Left renal cortex interstitium (tissue), 4 donors: ENCODE measurements around the gene KLK12. TPM values are rescaled to one million over a fixed set of nuclear protein-coding genes. Genes with fewer than 3 reads are reported as not detected.
A peak's percentile ranks its signal among the peaks of the same experiment; 100 is the strongest.

Source experiments
- DNase-seq, 4 donors: peaks; one replicate each; pipeline ENCODE4 v3.0.0-alpha.2; 2013; ENCODE audit warnings: low read depth in 4 of 4, low spot score in 2 of 4, missing footprints in 1 of 4
- polyA plus RNA-seq, 4 donors: library from polyadenylated mRNA; unstranded; fragments of 120-200 nt; gene quantifications; one replicate each; pipeline ENCODE4 v1.2.1, GENCODE V29; 2013; ENCODE audit not compliant: insufficient read length in 4 of 4

Gene KLK12
- polyA plus RNA-seq, 4 donors = not detected

GRCh38 chr19:51055866-51056265, 21.1 kb upstream of the KLK12 start:
- no peak for DNase-seq

- DNase-seq = no peak
These were observed 12.2 kb upstream of the KLK12 start for GRCh38 chr19:51047031-51047335.

GRCh38 chr19:51044327-51044726, 9.5 kb upstream of the KLK12 start:
- DNase-seq = no peak

- DNase-seq = no peak
These were observed 8.7 kb upstream of the KLK12 start for GRCh38 chr19:51043497-51043896.

- no peak for DNase-seq
These were observed 5.3 kb upstream of the KLK12 start for GRCh38 chr19:51040151-51040550.

- DNase-seq = no peak
These were observed 1.7 kb upstream of the KLK12 start for GRCh38 chr19:51036519-51036918.

- no peak for DNase-seq
These were observed 2.9 kb downstream of the KLK12 start for GRCh38 chr19:51031880-51032225.

- no peak for DNase-seq
These were observed 3.5 kb downstream of the KLK12 start for GRCh38 chr19:51031220-51031879.

GRCh38 chr19:51030631-51031030, 4.2 kb downstream of the KLK12 start:
- no peak for DNase-seq

GRCh38 chr19:51029718-51030117, 5.1 kb downstream of the KLK12 start:
- no peak for DNase-seq

GRCh38 chr19:51027873-51028272, 6.9 kb downstream of the KLK12 start:
- no peak for DNase-seq

- DNase-seq = no peak
These were observed 7.5 kb downstream of the KLK12 start for GRCh38 chr19:51027126-51027806.

- no peak for DNase-seq
These were observed 8.3 kb downstream of the KLK12 start, which contains the start of gene KLK11 for GRCh38 chr19:51026554-51026831. TSS of gene KLK11 (minus strand) at chr19:51026616. CDS start at chr19:51025631, 985 bp downstream.

- DNase-seq = no peak
These were observed 8.8 kb downstream of the KLK12 start for GRCh38 chr19:51025809-51026553.

- DNase-seq = no peak
These were observed 9.4 kb downstream of the KLK12 start for GRCh38 chr19:51025401-51025800.

GRCh38 chr19:51024924-51025323, 9.9 kb downstream of the KLK12 start:
- DNase-seq = no peak

GRCh38 chr19:51023946-51024345, 10.9 kb downstream of the KLK12 start:
- DNase-seq = no peak

GRCh38 chr19:51022526-51022925, 12.3 kb downstream of the KLK12 start:
- no peak for DNase-seq

GRCh38 chr19:51020988-51021651, 13.7 kb downstream of the KLK12 start:
- DNase-seq = peak in 1 of 4 donors; percentile 50

- no peak for DNase-seq
These were observed 15.3 kb downstream of the KLK12 start, which contains the start of gene KLK10 for GRCh38 chr19:51019544-51019925. TSS of gene KLK10 (minus strand) at chr19:51019709. CDS start at chr19:51019130, 579 bp downstream.

- DNase-seq = no peak
These were observed 15.9 kb downstream of the KLK12 start for GRCh38 chr19:51018745-51019543.
